Endodermal cell (in vitro differentiated cells): ENCODE results near the gene CTSL. TPM values are rescaled to one million over a fixed set of nuclear protein-coding genes. Genes with fewer than 3 reads are reported as not detected.

Experiments
- DNase-seq: peaks from one replicate; pipeline ENCODE4 v3.0.0-alpha.2; 2017
- H3K27ac ChIP-seq: 2 replicates; pipeline ENCODE4 v1.5.1; 2013; ENCODE audit warnings: mild to moderate bottlenecking, low read depth, low read length, moderate library complexity
- H3K27me3 ChIP-seq: 2 replicates; pipeline ENCODE4 v1.6.1; 2013; ENCODE audit warnings: mild to moderate bottlenecking, low read length, moderate library complexity; ENCODE audit not compliant: insufficient read depth, control insufficient read depth, poor library complexity, severe bottlenecking
- H3K36me3 ChIP-seq: 2 replicates; pipeline ENCODE4 v1.7.0; 2013; ENCODE audit warnings: mild to moderate bottlenecking, low read length, moderate library complexity; ENCODE audit not compliant: control insufficient read depth, insufficient read depth
- H3K4me1 ChIP-seq: one replicate; pipeline ENCODE4 v1.7.0; 2013; ENCODE audit warnings: low read length; ENCODE audit not compliant: control insufficient read depth, insufficient read depth
- H3K4me3 ChIP-seq: 2 replicates; pipeline ENCODE4 v1.5.1; 2013; ENCODE audit warnings: mild to moderate bottlenecking, low read length, moderate library complexity
- H3K9ac ChIP-seq: 2 replicates; pipeline ENCODE4 v1.6.1; 2013; ENCODE audit warnings: mild to moderate bottlenecking, low read length, moderate library complexity; ENCODE audit not compliant: poor library complexity, severe bottlenecking; ENCODE audit errors: extremely low read depth
- H3K9me3 ChIP-seq: 2 replicates; pipeline ENCODE4 v1.6.1; 2013; ENCODE audit warnings: mild to moderate bottlenecking, low read length, moderate library complexity; ENCODE audit not compliant: control insufficient read depth
- H3K27ac Mint-ChIP-seq: 2 replicates; pipeline ENCODE4 v1.8.0; 2020; ENCODE audit warnings: mixed read lengths
- H3K27me3 Mint-ChIP-seq: 2 replicates; pipeline ENCODE4 v1.8.0; 2021; ENCODE audit warnings: mild to moderate bottlenecking, mixed read lengths; ENCODE audit not compliant: insufficient read depth
- H3K36me3 Mint-ChIP-seq: 2 replicates; pipeline ENCODE4 v1.8.0; 2020; ENCODE audit warnings: low read depth, mixed read lengths
- H3K4me1 Mint-ChIP-seq: 2 replicates; pipeline ENCODE4 v1.8.0; 2020; ENCODE audit warnings: mixed read lengths
- H3K4me3 Mint-ChIP-seq: 2 replicates; pipeline ENCODE4 v1.8.0; 2020; ENCODE audit warnings: mild to moderate bottlenecking, moderate library complexity, mixed read lengths
- H3K9me3 Mint-ChIP-seq: 2 replicates; pipeline ENCODE4 v1.8.0; 2020; ENCODE audit warnings: mild to moderate bottlenecking, mixed read lengths
- CTCF ChIP-seq: fragments of 200-600 bp; sonication (generic); conservative IDR thresholded peaks from 2 replicates; pipeline ENCODE4 v1.5.0; 2021; ENCODE audit warnings: antibody characterized with exemption, mild to moderate bottlenecking
- WGBS, 2 experiments: methylation state at CpG; one replicate each; pipeline versions ENCODE4 v1.1.5 to v1.1.7; 2013; ENCODE audit warnings: missing lambda C conversion rate in 2 of 2, mixed read lengths in 1 of 2; ENCODE audit not compliant: insufficient coverage in 1 of 2, insufficient read length in 1 of 2; 5-methylcytosine and 5-hydroxymethylcytosine counted together
- total RNA-seq, 2 donors: library from RNA; stranded (reverse); fragmentation: NEBNext Ultra II Directional in 1 of 2; extraction: Animal tissue kit (Norgen Biotek cat#: 25700) in 1 of 2; gene quantifications; 2 replicates in 1 of 2; 3 replicates in 1 of 2; pipeline ENCODE4 v1.2.1, GENCODE V29; 2021

The CTSL gene
- total RNA-seq, 2 donors from 2014 or later: 81.2 to 131 TPM

GRCh38 chr9:87684627-87685219 lies 41.2 kb upstream of the CTSL start:
- no peaks in the 10 kb centered on the region for H3K27me3 ChIP-seq
- peak; percentile 90 for DNase-seq
- TF ChIP-seq CTCF: peak; percentile 82
- Mint-ChIP-seq H3K36me3 (peaks cover 80% of the 10 kb centered on the region), H3K4me3 (no peak overlapping the region), H3K4me1 (no peaks in the 10 kb centered on the region), H3K27ac (peak overlapping the region; percentile 80), H3K27me3 (no peaks in the 10 kb centered on the region), H3K9me3 (no peaks in the 10 kb centered on the region)
- H3K9me3 ChIP-seq: peaks cover 6% of the 10 kb centered on the region
- WGBS, 2 experiments: 57 to 59% methylated on average over 10 to 11 of the region's 11 CpGs
- H3K9ac ChIP-seq: no peak overlapping the region
- no peaks in the 10 kb centered on the region for H3K4me1 ChIP-seq
- peaks cover 76% of the 10 kb centered on the region for H3K36me3 ChIP-seq
- no peak overlapping the region for H3K4me3 ChIP-seq
- no peak overlapping the region for H3K27ac ChIP-seq

GRCh38 chr9:87685441-87685840 lies 40.5 kb upstream of the CTSL start:
- Mint-ChIP-seq H3K27me3 (no peaks in the 10 kb centered on the region), H3K27ac (no peak overlapping the region), H3K9me3 (no peaks in the 10 kb centered on the region), H3K4me3 (no peak overlapping the region), H3K4me1 (no peaks in the 10 kb centered on the region), H3K36me3 (peaks cover 84% of the 10 kb centered on the region)
- DNase-seq: peak; percentile 12
- Histone ChIP-seq H3K4me1 (no peaks in the 10 kb centered on the region), H3K9me3 (peaks cover 6% of the 10 kb centered on the region), H3K36me3 (peaks cover 76% of the 10 kb centered on the region), H3K4me3 (no peak overlapping the region), H3K27me3 (no peaks in the 10 kb centered on the region), H3K9ac (no peak overlapping the region), H3K27ac (no peak overlapping the region)
- TF ChIP-seq CTCF: no peak
- WGBS, 2 experiments: 97 to 100% methylated on average over 1 to 4 of the region's 4 CpGs

GRCh38 chr9:87685871-87686519 lies 39.9 kb upstream of the CTSL start:
- Mint-ChIP-seq H3K27me3 (no peaks in the 10 kb centered on the region), H3K27ac (peak overlapping the region; percentile 59), H3K36me3 (peaks cover 85% of the 10 kb centered on the region), H3K4me1 (no peaks in the 10 kb centered on the region), H3K9me3 (no peaks in the 10 kb centered on the region), H3K4me3 (no peak overlapping the region)
- Histone ChIP-seq H3K9me3 (peaks cover 6% of the 10 kb centered on the region), H3K4me3 (no peak overlapping the region), H3K9ac (no peak overlapping the region), H3K27me3 (no peaks in the 10 kb centered on the region), H3K36me3 (peaks cover 74% of the 10 kb centered on the region), H3K27ac (no peak overlapping the region), H3K4me1 (no peaks in the 10 kb centered on the region)
- 93 to 95% methylated on average over 6 to 14 of the region's 14 CpGs for WGBS, 2 experiments
- no peak for TF ChIP-seq CTCF
- peak; percentile 50 for DNase-seq
